GM12865 (cell line): ENCODE results near the gene TMEM186.
"Not testable (repeated sequence)": the region's sequence is repeated elsewhere in the genome, so short reads cannot be mapped to it uniquely, and the experiment has no call there.

Experiments used
- DNase-seq: peaks from one replicate; pipeline ENCODE4 v3.0.0; 2010; ENCODE audit warnings: low read depth
- H3K4me3 ChIP-seq: 2 replicates; pipeline ENCODE4 v1.5.1; 2011; ENCODE audit warnings: mild to moderate bottlenecking, low read depth, low read length, control low read depth
- TF ChIP-seq, protein P1 (sequence below): IDR thresholded peaks from 2 replicates; pipeline ENCODE4 v1.5.1; 2011; ENCODE audit warnings: low read length, control low read depth, low read depth, inconsistent platforms; ENCODE audit not compliant: insufficient read depth; ENCODE audit errors: missing control alignments

TMEM186 gene

DNA sequence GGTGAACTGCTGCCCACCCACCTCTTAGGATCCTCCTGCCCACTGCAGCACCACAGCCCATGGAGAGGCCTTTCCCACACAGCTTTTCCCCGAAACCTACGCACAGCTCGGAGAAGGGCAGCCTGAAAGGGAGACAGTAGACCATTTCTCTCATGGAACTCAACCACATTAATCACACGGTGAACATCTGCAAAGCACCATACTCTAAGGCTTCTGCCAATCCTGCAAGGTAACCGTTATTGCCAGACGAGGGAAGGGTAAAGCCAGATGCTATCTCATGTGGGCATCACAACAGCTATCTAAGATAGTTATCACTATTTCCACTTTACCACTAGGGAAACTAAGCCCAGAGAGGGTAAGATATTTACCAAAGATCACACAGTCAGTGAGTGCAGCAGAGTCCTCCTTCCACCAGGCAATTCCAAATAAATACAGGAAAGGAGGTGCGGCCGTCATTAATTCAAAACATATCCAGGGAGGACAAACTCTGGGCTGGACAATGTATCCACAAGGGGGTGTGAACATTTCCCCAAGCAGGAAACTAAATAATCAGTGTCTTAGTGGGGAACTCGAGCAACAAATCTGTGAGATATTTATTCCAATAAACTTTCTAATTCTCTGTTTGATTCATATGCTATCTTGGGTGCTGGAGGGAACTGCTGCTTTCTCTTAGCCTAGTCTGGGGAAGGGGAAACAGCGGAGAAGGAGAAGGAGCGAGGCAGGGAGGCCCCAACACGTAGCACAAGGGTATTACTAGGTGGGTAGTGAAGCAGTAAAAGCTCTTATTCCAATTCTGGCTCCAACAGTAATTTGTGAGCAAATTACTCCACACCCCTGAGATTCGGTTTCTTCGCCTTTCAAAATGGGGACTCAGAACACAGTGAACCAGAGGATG, 723 bp downstream of the TMEM186 start:
- TF ChIP-seq, protein P1, sequence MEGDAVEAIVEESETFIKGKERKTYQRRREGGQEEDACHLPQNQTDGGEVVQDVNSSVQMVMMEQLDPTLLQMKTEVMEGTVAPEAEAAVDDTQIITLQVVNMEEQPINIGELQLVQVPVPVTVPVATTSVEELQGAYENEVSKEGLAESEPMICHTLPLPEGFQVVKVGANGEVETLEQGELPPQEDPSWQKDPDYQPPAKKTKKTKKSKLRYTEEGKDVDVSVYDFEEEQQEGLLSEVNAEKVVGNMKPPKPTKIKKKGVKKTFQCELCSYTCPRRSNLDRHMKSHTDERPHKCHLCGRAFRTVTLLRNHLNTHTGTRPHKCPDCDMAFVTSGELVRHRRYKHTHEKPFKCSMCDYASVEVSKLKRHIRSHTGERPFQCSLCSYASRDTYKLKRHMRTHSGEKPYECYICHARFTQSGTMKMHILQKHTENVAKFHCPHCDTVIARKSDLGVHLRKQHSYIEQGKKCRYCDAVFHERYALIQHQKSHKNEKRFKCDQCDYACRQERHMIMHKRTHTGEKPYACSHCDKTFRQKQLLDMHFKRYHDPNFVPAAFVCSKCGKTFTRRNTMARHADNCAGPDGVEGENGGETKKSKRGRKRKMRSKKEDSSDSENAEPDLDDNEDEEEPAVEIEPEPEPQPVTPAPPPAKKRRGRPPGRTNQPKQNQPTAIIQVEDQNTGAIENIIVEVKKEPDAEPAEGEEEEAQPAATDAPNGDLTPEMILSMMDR = no peak

DNA sequence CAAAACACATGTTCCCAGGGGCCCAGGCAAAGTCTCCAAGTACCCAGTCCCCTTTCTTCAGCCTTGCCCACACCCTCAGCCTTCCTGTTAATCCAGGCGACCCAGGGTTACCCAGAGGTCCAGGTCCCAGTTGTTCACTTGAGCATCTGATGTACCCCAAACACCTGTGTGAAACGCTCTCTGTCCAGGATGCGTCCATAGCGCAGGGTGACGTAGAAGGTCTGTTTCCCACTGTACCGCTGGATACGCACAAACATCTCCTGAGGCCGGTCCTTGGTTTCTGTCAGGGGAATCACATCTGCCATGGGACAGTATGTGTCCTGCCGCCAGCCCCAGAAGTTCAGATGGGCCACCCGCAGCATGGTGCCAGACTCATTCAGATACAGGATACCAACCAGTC, 1.6 kb downstream of the TMEM186 start:
- TF ChIP-seq, protein P1 = no peak
- DNase-seq = no peak
- H3K4me3 ChIP-seq = no peak overlapping the region

More for the DNA sequence above, 723 bp downstream of the TMEM186 start:
- H3K4me3 ChIP-seq = peak overlapping the region; percentile 73
- DNase-seq = no peak

DNA sequence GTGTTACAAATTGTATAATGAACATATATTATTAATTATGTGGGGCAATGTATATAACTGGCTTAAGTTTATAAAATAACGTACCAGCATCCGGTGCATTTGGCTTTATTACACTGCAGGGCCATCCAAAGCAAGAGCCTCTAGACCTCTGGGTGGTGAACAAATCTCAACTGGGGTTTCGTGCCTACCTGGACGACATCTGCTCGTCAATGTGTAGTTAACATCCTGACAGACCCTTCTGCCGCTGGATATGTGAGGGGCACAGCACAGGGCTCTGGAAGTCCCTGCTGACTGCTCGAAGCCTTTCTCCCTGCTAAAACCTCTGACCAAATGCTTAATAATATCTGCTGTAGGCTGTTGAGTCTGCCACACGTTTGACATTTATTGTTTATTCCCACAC, 2.3 kb downstream of the TMEM186 start:
- TF ChIP-seq, protein P1 = no peak
- no peak for DNase-seq
- no peak overlapping the region for H3K4me3 ChIP-seq

DNA sequence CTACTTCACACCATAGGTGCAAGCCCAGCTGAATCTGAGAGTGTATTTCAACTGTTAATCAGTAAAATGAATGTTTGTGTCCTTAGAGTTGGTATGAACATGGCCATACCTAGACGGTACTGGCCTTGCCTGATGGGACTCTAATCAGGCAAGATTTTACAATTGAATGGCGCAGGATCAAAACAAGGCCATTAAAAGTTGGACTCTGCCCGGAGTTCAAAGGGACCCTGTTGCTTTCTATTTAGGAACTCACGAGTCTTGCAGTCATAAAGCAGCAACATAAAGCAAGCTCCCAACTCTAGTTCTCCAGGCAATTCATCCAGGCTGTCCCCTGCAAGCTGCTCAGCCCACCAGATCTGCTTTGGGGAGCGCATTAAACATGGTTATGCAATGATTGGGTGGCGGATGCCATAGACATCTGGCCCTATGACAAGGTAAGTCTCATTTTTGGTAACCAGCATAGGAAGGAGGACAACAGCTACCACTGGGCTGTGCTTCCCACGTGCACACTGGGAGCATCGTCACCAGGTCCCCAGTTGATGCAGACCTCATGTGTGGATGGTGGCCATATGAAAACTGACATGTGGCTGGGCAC, 8.8 kb downstream of the TMEM186 start:
- TF ChIP-seq, protein P1 = no peak
- no peak for DNase-seq

DNA sequence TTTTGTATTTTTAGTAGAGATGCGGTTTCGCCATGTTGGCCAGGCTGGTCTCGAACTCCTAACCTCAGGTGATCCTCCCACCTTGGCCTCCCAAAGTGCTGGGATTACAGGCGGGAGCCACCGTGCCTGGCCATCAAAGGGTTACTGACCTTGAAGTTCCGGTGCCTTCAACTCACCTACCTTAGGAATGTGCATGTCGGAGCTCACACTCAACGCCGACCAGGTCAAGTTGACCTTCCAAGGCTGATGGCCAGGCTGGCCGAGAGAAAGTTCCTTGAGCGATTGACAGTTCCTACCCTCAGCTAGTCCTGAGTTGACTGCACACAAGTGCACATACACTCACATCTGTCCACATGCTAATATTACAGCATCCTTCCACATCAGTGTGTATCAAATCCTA, 11.1 kb downstream of the TMEM186 start:
- not testable (repeated sequence) for H3K4me3 ChIP-seq, DNase-seq

More for the DNA sequence above, 8.8 kb downstream of the TMEM186 start:
- H3K4me3 ChIP-seq = no peak overlapping the region

DNA sequence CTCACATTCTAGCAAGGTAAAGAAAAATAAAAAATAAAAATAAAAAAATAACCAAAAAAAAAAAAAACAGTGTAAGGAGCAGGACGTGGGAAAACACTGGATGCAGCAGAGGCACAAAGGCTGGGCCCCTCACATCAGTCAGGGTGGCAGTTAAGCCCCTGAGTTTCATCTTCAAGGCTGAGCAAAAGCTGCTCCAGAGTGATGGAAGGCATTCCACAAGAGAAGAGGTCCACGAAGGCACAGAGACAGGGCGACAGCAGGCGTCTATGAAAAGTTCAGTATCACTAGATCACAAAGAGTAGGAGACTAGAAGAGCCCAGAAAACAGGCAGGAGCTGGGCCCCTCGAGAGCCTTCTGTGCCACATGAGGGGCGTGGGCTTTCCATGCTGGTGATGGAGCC, 12.0 kb downstream of the TMEM186 start:
- TF ChIP-seq, protein P1 = no peak
- no peak for DNase-seq
- H3K4me3 ChIP-seq = no peak overlapping the region

DNA sequence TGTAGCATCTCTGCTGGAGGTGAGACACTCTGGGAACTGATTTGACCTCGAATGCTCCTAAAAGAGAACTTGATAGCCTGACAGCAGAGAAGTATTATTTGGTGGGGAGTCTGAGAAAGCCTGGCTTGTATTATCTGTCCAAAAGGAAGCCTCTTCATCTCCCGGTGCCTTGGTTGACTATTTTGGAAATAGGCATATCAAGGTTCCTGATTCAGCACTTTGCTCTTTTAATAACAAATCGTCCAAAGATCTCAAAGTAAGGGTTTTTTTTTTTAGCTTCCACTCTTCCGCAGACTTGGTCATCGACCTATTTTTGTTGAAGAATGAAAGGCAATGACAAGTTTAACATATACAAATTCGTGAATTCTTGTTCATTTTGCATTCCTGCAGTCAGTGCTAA, 14.8 kb downstream of the TMEM186 start:
- H3K4me3 ChIP-seq = no peak overlapping the region
- DNase-seq = no peak
- TF ChIP-seq, protein P1 = no peak
